GM12864 (cell line): Measurements from ENCODE around the gene WNT6.

Source experiments
- DNase-seq: peaks from one replicate; pipeline ENCODE4 v3.0.0-alpha.2; 2011; ENCODE audit warnings: low read depth
- H3K4me3 ChIP-seq: 2 replicates; pipeline ENCODE4 v1.5.1; 2011; ENCODE audit warnings: mild to moderate bottlenecking, low read depth, low read length, control low read depth
- CTCF ChIP-seq: IDR thresholded peaks from 2 replicates; pipeline ENCODE4 v1.5.1; 2011; ENCODE audit warnings: low read depth, mild to moderate bottlenecking, moderate library complexity, low read length, control low read depth, inconsistent platforms; ENCODE audit errors: missing control alignments

The WNT6 gene

GRCh38 chr2:218877891-218878290, 18.3 kb downstream of the WNT6 start:
- no peak for DNase-seq
- TF ChIP-seq CTCF, result no peak
- H3K4me3 ChIP-seq, result no peak overlapping the region

GRCh38 chr2:218878486-218878885, 18.9 kb downstream of the WNT6 start:
- TF ChIP-seq CTCF, result no peak
- DNase-seq, result no peak
- H3K4me3 ChIP-seq, result no peak overlapping the region

- no peak for DNase-seq
- peak overlapping the region; percentile 57 for H3K4me3 ChIP-seq
- TF ChIP-seq CTCF, result no peak
These were observed 19.5 kb downstream of the WNT6 start for GRCh38 chr2:218878926-218879761.

- DNase-seq, result no peak
- TF ChIP-seq CTCF, result no peak
- H3K4me3 ChIP-seq, result peak overlapping the region; percentile 57
These were observed 20.1 kb downstream of the WNT6 start for GRCh38 chr2:218879776-218880101.

GRCh38 chr2:218880102-218880858, 20.7 kb downstream of the WNT6 start, which contains the start of gene WNT10A:
WNT10A (plus strand) TSS chr2:218880852; CDS start chr2:218880996, 144 bp downstream.
- DNase-seq, result peak; percentile 68
- peak within 1 kb of the TSS; percentile 57 for H3K4me3 ChIP-seq
- TF ChIP-seq CTCF, result no peak

GRCh38 chr2:218880859-218881594, 21.4 kb downstream of the WNT6 start:
- peak overlapping the region; percentile 57 for H3K4me3 ChIP-seq
- DNase-seq, result no peak
- TF ChIP-seq CTCF, result no peak
